KG1 (cell line): ENCODE measurements around the gene FAM72B.
"Not testable (repeated sequence)": the region's sequence is repeated elsewhere in the genome, so short reads cannot be mapped to it uniquely, and the experiment has no call there.

ENCODE experiments used
- DNase-seq: peaks from one replicate; lab custom pipeline; 2025; lab: John Stamatoyannopoulos, UW

Gene FAM72B

DNA sequence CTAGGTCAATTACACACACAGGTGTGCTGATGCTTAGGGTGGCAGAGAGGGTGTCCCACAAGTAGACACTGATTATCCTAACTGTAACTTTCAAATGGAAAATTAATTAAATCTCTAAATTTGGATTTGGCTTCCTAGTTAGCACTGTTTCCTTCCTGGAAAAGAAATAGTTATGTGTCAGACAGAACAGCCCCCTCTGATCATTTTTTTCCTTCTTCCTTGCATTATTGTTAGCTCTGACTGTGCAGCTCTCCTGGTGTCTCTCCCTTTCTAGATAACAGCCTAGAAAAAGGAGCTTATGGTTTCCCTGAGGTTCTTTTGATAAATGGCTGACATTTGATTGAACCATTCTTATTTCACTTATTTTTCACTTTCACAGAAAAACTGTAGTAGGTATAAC, 31.4 kb downstream of the FAM72B start:
- DNase-seq = not testable (repeated sequence)

DNA sequence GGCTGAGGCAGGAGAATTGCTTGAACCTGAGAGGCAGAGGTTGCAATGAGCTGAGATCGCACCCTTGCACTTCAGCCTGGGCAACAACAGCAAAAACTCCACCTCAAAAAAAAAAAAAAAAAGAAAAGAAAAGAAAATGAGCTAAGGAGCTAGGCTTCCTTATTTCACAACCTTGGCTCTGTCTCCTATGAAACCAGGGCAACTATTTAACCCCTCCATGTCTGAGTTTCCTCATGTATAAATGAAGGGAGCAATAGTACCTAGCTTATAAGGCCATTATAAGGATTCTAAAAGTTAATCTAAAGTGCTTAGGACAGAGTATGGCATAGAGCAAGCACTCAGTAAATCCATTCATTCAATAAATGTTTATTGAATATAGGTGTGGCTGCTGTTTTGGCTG, 32.8 kb downstream of the FAM72B start:
- not testable (repeated sequence) for DNase-seq

DNA sequence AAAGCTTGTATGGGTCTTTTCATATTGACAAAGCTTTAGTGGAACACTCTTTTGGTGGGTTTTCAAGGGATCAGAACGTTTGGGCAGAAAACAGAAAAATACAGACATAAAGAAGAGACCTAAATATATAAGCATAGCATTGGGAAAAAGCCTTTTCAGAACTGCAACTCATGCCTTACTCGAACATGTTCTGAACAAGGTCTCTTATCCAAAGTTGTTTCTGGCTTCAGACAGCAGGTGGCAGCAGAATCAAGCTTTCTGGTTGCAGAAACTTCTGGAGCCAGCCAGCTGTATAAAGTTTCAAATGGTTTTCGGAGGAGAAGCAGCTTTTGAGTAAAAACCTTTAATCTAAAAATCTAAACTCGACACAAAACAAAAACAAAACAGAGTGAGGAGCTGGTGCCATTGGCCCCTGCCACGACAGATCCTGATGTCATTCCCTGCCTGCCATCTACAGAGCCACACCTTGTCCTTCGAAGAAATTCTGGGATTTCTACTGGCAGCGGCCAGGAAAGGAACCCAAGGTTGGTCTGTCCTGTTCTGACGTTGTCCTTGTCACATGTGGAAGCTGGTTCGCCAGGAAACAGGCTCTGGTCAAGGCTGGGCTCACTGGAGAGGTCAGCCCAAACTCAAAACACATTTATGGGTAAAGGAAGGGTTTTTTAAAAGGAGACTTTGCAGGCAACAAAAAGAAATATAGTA, 35.5 kb downstream of the FAM72B start:
- not testable (repeated sequence) for DNase-seq

DNA sequence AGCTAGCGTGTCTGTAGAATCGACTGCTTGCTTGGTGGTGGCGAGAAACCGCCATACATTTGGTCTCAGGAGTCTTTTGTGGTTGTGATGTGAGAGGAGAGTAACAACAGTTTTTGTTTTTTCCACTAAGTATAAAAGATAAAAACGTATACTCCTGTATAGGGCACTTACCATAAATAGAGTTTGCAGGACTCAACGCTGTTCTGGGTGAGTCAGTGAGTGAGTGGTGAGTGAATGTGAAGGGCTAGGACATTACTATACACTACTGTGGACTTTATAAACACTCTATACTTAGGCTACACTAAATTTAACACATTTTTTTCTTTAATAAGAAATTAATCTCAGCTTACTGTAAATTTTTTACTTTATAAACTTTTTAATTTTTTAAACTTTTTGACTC, 43.7 kb downstream of the FAM72B start:
- not testable (repeated sequence) for DNase-seq

DNA sequence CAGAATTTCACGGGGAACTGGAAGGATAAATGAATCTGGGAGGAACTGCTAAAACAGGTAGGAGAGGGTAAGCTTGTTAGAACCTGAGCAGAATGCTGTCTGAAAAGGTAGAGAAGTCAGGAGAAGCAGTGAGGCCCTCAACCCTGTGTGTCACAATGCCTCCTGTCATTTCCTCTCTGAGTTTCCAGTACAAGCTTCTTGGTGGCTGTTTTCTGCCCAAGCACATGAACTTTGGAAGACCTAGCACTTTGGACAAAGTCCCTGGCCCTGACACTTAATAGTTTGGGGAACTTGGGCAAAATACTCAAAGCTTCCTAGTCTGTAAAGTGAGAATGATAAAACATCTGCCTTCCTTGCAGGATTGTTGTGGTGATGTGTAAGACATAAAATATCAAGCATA, 52.6 kb downstream of the FAM72B start:
- not testable (repeated sequence) for DNase-seq

DNA sequence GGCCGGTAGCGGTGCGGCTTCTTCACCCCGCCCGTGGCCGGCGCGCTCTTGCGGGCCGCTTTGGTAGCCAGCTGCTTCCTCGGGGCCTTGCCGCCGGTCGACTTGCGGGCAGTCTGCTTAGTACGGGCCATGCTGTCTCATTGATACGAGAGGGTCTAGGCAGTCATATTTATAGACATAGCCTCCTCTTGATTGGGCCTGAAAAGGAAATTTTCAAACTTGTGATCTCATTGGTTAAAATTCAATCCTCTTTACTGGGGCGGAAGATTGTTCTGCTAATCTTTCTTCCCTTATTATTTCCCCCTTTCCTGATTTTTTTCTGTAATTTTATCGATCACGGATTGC, 65.7 kb downstream of the FAM72B start:
- not testable (repeated sequence) for DNase-seq
